UCSD-AML1 (cell line): ENCODE results near the gene NFATC1.

Source experiments
- DNase-seq: peaks from one replicate; lab custom pipeline; 2025; ENCODE audit not compliant: unreplicated experiment; lab: John Stamatoyannopoulos, UW

Gene NFATC1

DNA sequence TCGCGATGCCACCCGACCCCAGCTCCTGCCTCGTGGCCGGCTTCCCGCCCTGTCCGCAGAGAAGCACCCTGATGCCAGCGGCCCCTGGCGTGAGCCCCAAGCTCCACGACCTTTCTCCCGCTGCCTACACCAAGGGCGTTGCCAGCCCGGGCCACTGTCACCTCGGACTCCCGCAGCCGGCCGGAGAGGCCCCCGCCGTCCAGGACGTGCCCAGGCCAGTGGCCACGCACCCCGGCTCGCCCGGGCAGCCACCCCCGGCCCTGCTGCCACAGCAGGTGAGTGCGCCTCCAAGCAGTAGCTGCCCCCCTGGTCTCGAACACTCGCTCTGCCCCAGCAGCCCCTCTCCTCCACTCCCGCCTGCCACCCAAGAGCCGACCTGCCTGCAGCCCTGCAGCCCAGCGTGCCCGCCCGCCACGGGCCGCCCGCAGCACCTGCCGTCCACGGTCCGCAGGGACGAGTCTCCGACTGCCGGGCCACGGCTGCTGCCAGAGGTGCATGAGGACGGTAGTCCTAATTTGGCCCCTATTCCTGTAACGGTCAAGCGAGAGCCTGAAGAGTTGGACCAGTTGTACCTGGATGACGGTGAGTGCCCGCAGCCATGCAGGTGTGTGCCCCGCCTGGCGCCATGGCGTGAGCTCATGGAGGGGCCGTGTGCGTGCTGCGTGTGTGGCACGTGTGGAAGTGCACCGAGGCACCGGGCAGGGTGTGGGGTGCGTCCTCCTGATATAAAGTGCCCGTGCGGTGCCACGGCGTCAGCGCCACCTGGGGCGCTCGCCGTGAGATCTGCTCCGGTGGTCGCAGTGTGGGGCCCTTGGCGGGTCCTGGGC is 90.8 kb downstream of the NFATC1 start:
- no peak for DNase-seq

DNA sequence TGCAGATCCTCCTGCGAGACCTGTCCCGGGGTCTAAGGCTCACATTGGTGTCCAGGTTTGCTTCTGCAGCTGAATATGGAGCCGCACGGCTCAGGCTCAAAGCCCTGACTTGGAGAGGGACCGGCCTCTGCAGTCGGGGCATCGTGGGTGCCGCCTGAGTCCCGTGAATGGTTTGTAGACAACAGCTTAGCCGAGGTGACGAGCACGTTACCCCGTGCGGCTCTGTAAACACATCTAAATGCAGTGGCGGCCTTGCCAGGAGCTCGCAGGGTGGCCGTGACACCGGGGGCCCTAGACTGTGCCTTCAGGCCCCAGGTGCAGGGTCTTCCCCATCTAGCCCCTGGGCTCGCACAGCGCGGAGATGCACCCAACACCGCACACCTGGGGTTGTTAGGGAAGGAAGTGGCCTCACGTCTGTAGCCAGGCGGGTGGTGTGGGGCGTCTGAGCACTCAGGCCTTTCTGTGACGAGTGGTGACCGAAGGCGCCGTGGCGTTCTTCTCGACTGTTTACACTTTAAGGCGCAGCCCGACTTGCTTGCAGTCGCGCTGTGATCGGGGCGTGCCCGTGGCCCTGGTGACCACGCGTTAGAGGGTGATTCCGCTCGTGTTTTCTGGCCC is 91.6 kb downstream of the NFATC1 start:
- no peak for DNase-seq

DNA sequence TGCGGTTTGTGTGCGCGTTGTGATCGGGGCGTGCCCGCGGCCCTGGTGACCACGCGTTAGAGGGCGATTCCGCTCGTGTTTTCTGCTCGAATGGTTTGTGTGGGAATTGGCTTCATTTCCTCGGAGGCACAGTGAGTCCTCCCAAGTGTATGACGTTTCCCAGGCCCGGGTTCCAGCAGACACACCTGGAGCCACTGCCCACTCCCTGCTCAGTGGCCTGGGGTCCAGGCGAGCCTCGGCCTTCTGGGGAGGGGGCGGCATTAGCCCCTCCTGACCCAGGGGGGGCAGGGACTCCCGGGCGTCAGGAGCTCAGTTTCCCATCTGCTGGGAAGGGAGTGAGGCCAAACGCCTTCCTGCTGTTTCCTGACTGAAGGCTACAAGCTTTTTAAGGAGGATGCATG is 92.1 kb downstream of the NFATC1 start:
- DNase-seq = no peak

DNA sequence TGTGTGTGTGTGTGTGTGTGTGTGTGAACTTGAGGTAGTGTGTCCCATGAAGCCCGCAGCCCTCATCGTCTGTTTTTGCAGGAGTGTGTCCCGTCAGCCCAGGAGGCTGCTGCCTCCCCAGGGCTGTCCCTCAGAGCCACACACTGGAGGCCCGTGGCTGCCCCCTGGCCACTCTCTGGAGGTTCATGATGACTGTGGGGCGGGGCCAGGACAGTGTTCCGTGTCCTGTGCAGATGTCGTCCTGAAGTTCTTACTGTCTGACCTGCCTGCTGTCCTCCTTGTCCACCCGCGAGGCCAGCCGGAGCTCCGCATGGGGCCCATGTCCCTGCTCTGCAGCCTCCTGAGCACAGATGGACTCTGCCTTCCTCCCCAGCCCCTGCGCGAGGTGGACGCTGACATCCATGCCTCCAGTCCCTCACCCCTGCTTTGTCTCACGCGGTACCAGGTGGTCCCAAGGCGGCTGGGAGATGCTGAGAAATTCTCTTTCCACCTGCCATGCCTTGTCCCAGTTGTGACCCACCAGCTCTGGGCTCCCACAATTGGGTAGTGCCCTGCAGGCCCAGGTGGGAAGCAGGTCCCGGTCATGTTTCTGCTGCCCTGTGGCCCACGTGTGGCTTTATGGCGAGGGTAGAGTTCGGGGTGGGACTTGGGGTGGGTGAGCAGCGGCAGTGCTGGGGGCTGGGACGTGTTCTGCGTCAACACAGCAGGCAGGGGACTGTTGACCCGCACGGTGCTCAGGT is 92.8 kb downstream of the NFATC1 start:
- DNase-seq = no peak

DNA sequence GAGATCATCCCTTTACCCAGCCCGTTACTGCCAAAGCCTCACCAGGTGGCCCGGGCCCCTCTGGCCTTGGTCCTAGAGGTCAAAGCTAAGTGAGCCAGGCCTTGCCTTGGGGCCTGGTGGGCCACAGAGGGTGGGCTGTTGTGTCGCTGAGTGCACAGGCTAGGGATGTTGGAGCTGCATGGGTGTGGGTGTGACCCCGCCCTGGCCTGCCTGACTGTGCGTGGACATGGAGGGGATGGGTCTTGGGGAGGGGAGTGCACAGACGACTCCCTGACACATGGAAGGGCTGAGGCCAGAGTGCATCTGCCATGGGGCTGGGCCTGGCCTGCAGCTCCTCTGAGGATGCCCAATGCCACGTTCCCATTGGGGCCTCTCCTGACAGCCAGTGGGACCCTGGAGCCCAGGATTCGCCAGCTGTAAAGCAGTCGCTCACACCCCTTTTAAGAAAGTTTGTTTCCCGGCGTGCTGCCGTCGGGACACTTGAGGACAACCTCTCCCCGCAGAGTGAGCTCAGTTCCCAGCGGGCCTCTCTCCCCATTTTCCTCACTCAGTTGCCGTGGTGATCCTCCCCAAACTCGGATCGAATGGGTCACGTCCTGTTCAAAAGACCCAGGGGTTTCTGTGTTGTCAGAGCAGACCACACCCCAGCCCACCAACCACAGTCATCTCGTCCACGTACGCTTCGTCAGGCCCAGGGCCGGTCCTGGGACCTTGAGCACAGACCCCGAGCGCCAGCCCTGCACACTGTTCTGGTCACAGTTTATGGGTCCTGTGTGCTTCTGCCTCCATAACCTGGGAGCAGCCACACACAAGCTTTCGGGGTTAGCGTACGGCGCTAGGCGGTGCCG is 93.5 kb downstream of the NFATC1 start:
- no peak for DNase-seq

DNA sequence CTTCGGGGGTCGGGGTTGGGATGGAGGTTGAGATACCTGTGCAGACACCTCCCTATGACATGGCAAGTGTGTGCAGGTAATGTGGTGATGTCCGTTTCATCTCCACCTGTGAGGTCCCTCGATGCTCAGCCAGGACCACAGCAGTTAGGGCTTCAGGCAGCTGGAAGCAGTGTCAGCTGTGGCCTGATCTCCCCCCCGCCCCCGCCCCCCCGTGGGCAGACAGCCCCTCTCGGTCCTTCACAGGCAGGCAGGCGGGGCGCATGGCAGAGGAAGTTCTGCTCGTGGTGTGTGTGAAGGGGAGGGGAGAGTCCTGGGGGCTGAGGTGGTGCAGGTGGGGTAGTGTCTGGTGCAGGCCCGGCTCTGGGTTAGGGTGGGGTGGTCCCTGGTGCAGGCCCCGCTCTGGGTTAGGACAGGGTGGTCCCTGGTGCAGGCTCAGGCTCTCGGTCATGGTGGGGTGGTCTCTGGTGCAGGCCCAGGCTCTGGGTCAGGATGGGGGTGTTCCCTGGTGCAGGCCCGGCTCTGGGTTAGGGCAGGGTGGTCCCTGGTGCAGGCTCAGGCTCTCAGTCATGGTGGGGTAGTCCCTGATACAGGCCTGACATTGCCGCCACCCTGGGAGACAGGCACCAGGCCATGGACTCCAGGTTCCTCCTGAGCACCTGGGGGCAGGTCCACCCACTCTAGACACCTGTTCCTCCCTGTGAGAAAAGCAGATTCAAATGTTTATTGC is 94.3 kb downstream of the NFATC1 start:
- DNase-seq = no peak

DNA sequence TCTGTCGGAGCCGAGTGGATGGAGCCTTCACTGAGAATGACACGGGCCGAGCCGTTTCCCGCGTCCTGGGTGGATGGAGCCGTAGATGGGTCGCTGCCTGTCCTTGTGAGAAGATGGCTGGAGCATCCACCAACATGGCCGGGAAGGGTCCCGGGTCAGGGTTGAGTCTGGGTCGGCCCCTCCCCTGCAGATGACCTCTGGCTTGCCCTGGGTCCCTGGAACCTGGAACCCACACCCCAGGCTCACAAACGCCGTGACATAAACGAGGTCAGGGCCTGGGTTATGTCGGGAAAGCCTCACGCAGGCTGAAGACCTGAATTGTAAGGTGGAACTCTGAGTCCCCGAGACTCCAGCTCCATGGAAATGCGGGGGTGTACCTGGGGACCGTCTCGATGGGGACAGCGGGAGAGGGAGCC is 94.9 kb downstream of the NFATC1 start:
- DNase-seq = no peak

DNA sequence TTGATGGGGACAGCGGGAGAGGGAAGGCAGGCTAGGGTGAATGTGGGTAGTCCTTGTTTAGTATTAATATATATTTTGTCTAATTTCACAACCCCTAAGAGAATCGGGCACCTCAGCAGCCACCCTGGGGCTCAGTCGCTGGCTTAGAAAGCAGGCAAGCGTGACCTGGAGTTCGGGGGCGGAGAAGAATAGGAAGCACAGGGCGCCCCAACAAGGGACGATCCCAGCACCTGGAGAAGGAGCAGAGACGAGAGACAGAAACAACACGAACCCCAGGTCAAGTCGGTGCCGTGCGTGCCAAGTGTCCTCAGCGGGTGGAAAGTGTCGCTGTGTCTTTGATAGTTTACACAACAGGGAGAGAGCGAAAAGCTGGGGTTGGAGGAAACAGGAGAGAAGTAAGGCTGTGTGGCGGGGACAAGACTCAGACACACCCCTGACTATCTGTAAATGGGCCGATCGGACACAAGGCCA is 95.4 kb downstream of the NFATC1 start:
- DNase-seq = no peak

DNA sequence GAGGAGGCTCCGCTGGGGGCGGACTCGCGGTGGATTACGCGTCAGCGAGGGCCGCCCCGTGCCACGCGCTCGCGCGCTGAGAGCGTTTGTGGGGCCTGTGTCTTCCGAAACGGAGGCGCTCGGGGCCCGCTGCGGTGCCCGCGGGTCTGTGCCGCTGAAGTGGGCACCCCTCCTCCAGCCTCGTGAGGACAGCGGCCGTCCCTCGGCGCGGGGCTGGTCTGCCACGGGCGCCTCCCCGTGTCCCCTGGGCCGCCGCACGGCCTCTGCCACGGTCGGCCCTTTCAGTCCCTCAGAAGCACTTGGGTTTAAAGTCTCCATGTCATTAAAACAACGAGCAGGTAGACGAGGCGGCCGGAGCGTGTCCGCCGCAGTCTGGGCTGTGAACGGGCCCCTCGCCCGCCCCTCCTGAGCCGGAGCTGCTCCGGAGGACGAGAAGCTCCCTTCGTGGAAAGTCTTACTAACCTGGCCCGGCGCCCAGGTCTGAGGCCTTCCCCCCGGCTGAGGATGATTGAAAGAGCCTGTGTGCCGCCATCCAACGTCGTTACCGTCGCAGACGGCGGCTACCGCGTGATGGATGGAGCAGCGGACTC is 97.6 kb downstream of the NFATC1 start:
- no peak for DNase-seq

DNA sequence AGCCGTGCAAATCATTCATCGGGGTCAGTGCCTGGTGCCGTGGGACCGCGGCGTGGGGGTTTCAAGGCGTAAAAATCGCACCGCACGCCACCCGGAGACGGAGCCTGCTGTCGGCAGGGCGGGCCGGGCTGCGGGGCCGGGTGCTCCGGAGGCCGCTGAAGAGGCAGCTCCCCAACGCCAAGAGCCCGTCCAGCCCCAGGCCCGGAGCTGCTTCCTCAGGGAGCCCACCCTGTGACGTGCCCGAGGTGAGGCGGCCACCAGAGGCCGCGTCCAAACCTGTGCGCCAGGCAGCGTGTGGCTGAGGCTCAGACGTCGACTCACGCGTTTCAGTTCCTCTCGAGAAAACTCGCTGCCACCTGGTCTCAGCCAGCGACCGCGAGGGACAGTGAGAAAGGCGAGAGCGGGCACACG is 98.1 kb downstream of the NFATC1 start:
- DNase-seq = no peak

DNA sequence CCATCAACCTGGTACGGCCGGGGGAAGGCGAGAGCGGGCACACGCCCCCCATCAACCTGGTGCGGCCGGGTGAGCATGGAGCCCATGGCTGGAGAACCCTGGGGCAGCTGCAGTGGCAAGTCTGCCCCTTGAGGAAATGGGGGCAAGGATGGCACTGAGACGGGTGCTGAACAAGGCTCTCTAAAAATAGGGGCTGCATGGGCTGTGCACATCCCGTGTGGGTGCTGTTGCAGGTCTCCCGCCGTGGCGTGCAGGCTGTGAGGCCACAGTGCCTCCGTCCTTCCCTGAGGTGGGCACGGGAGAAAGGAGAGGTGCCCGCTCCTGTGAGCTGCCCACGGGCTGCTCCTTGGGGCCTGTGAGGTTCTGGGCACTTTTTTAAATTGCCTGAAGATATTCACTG is 99.2 kb downstream of the NFATC1 start:
- no peak for DNase-seq

DNA sequence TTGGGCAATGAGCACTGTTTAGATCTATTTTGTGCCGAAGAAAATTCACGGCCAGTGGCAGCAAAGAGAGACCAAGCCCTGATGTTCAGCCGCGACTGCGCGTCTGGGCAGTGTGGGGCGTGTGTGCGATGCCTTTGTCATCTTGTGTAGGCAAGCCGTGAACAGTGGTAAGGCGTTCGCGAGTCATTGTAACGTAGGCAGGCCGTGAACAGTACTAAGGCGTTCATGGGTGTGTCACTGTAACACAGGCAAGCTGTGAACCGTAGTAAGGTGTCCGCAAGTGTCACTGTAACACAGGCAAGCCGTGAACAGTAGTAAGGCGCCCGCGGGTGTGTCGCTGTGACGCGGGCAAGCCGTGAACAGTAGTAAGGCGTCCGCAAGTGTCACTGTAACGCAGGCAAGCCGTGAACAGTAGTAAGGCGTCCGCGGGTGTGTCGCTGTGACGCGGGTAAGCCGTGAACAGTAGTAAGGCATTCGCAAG is 99.9 kb downstream of the NFATC1 start:
- no peak for DNase-seq

DNA sequence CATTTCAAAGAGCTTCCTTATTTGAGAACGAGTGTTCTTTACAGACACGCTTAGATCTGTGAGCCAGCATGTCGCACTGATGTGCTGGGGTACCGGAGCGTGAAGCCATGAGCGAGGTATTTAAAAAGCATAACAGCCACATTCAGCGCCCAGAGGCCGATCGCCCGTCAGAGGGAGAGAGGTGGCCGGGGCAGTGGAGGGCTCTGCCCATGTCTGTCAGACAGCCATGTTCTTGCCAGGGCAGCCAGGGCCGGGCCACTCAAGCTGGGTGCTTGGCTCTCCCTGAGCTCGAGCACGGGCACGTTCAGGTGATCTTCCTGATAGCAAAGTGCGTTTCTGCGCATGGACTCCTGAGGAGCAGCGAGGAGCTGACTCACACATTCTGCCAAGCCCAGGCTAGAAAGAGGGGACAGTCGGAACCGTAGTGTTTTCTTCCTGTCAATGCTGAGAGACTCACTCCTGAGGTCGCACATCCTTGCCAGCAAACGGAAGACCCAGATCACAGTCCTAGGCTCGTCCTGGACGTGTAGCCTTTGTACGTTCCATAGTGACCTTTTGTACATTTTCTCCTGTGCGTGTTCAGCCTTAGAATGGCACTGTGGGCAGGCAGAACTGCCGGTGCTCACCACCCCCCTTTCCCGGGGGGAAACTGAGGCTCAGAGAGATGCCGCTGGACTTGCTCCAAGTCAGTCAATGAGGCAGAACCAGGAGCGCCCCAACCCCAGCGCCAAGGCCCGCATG is 100.7 kb downstream of the NFATC1 start:
- DNase-seq = no peak

DNA sequence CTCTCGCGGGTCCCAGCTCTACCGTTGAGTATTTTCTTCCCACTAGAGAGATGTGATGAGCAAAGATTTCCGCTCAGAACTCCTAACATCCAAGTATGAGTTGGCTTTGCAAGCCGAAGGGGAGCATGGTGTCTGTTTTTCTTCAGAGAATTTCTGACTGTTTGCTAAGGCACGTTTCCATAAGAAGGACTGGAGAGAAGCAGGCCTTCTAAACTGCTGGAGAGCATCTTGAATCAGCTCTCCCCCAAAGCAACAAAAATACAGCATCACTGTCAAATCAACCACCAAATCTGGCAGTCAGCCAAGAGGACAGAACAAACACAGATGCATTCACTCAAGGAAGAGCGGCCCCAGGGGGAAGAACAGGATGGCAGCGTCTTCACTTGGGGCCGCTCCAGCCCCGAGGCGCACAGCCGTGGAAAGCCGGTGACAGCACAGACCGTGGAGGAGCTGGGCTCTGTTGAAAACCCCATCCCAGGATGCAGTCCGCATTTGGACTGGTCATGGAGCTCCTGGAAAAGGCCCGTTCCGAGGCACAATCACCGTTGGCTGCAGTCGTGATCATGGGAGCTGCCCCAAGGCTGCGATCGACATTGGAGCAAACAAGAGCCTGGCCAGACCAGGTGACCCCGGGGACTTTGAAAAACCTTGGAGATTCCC is 101.4 kb downstream of the NFATC1 start:
- no peak for DNase-seq

DNA sequence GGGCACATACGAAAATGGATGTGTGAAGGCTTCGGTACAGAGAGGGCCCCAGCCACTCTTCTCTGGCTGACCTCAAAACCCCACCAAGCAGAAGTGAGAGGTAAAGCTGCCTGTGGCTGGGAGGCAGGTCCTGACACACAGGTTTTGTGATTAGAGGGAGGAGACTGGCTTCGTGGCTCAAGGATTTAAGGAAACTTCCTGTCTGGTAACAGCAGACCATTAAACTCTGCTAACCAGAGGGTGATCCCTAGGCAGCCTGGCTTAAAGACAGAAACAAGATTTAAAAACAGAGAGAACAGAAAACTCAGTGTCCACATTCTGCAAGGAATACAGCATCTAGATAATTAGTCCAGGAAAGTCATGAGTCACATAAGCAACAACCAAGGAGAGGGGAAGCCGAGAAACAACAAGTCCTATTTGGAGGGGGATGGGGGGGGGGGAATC is 101.9 kb downstream of the NFATC1 start:
- no peak for DNase-seq

DNA sequence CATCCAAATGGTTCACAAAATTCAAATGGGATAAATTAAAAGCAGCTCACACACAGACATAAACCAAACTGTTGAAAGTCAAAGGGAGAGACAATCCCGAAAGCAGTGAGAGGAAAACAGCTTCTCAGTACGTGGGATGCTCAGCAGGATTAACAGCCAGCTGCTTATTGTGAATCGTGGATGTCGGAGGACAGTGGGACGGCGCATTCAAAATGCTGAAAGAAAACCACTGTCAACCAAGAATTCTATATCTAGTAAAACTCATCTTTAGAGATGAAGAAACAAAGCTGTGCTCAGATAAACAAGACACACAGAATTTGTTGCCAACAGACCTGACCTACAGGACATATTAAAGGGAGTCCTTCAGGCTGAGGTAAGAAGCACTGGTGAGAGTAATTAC is 102.9 kb downstream of the NFATC1 start:
- DNase-seq = no peak

DNA sequence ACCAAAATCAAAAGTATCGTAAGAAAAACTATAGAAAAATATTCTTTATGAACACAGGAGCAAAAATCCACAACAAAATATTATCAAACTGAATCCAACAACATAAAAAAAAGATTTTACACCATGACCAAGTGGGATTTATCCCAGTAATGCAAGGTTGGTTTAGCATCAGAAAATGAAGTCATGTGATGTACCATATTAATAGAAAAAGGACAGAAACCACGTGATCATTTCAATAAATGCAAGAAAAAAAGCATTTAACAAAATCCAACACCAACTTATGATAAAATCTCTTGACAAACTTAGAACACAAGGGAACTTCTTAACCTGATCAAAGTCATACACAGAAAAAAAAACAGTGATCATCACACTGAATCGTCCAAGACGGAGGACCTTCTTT is 105.3 kb downstream of the NFATC1 start:
- no peak for DNase-seq

DNA sequence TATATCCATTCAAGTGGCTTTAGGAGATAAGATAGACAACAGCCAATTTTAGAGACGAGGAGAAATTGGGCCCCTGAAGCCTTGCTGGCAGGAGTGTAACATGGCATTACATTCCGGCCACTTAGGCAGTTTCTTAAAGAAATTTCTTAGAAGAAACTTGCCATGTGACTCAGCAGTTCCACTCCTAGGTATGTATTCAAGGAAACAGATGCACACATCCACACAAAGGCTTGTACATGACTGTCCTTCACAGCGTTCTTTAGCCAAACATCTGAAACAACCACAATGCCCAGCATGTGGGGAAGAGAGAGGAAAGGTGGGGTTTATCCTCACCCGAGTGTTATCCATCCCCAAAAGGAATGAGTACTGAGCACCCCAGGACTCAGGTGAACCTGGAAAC is 107.1 kb downstream of the NFATC1 start:
- DNase-seq = no peak

DNA sequence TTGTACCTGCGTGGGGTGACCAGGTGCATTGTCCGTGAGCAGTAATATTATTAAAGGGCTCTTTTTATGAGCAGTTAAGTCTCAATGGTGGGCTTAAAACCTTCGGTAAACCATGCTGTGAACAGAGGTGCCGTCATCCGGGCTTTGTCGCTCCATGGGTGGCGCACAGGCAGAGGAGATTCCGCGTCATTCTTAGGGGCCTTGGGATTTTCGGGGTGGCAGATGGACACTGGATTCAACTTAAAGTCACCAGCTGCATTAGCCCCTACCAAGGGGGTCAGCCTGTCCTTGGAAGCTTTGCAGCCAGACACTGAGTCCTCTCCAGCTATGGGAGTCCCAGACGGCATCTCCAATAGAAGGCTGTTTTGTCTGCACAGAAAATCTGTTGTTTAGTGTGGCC is 107.7 kb downstream of the NFATC1 start:
- no peak for DNase-seq
